HEK293T (cell line): Measurements from ENCODE around the gene TUBA8.

ENCODE experiments used
- ARNT ChIP-seq: fragments of 450-650 bp; IDR thresholded peaks from 2 replicates; pipeline ENCODE4 v1.6.1; 2017; ENCODE audit warnings: mild to moderate bottlenecking
- BHLHE40 ChIP-seq: fragments of 450-650 bp; IDR thresholded peaks from 2 replicates; pipeline ENCODE4 v1.6.1; 2016; ENCODE audit warnings: mild to moderate bottlenecking, moderate library complexity, borderline replicate concordance
- ELF4 ChIP-seq: fragments of 450-650 bp; IDR thresholded peaks from 2 replicates; pipeline ENCODE4 v1.6.1; 2017; ENCODE audit warnings: antibody characterized with exemption
- FOXA1 ChIP-seq: fragments of 450-650 bp; IDR thresholded peaks from 2 replicates; pipeline ENCODE4 v1.6.1; 2016; ENCODE audit warnings: mild to moderate bottlenecking
- FOXK2 ChIP-seq: fragments of 450-650 bp; IDR thresholded peaks from 2 replicates; pipeline ENCODE4 v1.6.1; 2016; ENCODE audit warnings: mild to moderate bottlenecking
- FOXM1 ChIP-seq: fragments of 450-650 bp; IDR thresholded peaks from 2 replicates; pipeline ENCODE4 v1.6.1; 2017; ENCODE audit warnings: mild to moderate bottlenecking, borderline replicate concordance
- HDGF ChIP-seq: fragments of 450-650 bp; IDR thresholded peaks from 2 replicates; pipeline ENCODE4 v1.6.1; 2017; ENCODE audit warnings: antibody characterized with exemption, borderline replicate concordance
- NFRKB ChIP-seq: fragments of 450-650 bp; IDR thresholded peaks from 2 replicates; pipeline ENCODE4 v1.6.1; 2016; ENCODE audit warnings: mild to moderate bottlenecking, moderate library complexity
- SP1 ChIP-seq: fragments of 450-650 bp; IDR thresholded peaks from 2 replicates; pipeline ENCODE4 v1.6.1; 2017
- SUZ12 ChIP-seq: fragments of 450-650 bp; IDR thresholded peaks from 2 replicates; pipeline ENCODE4 v1.6.1; 2016; ENCODE audit warnings: mild to moderate bottlenecking

DNA sequence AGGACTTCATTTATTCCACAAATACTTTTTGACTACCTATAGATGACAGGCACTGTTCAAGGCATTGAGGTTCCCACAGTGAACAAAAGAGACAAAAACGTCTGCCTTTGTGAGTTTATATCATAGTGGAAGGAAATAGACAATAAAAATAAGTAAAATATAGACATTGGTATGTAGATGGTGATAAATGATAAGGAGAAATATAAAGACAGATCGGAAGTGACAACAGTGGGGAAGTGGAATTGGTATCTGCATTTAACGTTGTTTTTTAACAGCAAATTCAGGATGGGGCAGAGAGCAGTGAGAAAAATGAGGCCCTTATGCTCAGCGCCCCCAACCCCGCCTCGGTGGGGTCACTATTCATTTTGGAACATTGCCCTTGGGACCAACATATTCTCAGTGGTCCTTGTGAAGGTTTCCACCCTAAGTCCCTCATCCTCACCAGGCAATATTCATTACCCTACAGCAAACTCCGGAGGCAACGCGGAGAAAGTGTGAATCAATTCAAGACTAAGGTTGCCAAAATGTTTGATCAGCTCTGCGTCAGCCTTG is 33.4 kb upstream of the TUBA8 start:
- TF ChIP-seq SUZ12 (no peak), FOXM1 (no peak), ELF4 (no peak), FOXA1 (no peak), HDGF (no peak), ARNT (no peak), NFRKB (no peak), BHLHE40 (no peak), SP1 (no peak), FOXK2 (no peak)
